ENCODE data around the gene OPCML. TPM values are rescaled to one million over a fixed set of nuclear protein-coding genes. Genes with fewer than 3 reads are reported as not detected.

The OPCML gene
- total RNA-seq, 1 experiment from 2014 or later, result not detected

DNA sequence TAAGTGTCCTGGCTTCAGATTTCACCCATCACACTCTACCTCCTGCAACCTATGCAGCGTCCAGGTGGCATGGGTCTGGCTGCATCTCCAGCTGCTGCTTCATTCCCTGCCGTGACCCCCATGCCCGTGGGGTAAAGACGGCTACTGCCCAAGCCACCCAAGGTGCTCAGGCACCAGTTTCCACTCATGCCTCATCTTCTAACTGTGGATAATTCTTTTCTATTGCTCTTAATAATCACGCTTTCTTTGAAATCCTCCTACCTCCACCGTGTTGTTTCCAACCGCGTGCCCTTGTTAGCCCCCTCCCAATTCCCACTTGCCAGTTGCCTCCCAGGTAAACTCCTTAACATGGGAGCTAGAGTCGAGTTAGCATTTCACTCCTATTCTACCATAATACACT is 738.5 kb downstream of the OPCML start:
- H3K36me3 Mint-ChIP-seq (ENCODE audit: insufficient read depth, unreplicated experiment), result no peaks in the 10 kb centered on the region
- Histone ChIP-seq H3K9me3 (no peaks in the 10 kb centered on the region), H3K27me3 (replicated peaks; ENCODE audit: control insufficient read depth, insufficient read depth, low read length) (no peaks in the 10 kb centered on the region), H3K4me3 (ENCODE audit: low read depth, low read length) (no peak overlapping the region), H3K36me3 (ENCODE audit: control insufficient read depth, insufficient read depth, low read length) (no peaks in the 10 kb centered on the region), H3K4me1 (no peaks in the 10 kb centered on the region)
- BruUV-seq (replicated peaks), result no TSS peak
- no peaks in the 10 kb centered on the region for H3K9me3 Mint-ChIP-seq (ENCODE audit: unreplicated experiment)
- CTCF ChIA-PET, result no interaction called here
- H3K4me1 Mint-ChIP-seq (ENCODE audit: low read depth, unreplicated experiment), result no peaks in the 10 kb centered on the region
- no peak overlapping the region for H3K4me3 Mint-ChIP-seq (ENCODE audit: unreplicated experiment)
- intact Hi-C loops (cut with micrococcal nuclease; ENCODE audit: unreplicated experiment), result no loop called here
- peaks cover 7% of the 10 kb centered on the region for H3K27me3 Mint-ChIP-seq (ENCODE audit: insufficient read depth, unreplicated experiment)
- no peak for DNase-seq
- H3K27ac Mint-ChIP-seq (ENCODE audit: unreplicated experiment), result no peak overlapping the region
- POLR2A ChIA-PET, result no interaction called here
- TF ChIP-seq, protein P1, sequence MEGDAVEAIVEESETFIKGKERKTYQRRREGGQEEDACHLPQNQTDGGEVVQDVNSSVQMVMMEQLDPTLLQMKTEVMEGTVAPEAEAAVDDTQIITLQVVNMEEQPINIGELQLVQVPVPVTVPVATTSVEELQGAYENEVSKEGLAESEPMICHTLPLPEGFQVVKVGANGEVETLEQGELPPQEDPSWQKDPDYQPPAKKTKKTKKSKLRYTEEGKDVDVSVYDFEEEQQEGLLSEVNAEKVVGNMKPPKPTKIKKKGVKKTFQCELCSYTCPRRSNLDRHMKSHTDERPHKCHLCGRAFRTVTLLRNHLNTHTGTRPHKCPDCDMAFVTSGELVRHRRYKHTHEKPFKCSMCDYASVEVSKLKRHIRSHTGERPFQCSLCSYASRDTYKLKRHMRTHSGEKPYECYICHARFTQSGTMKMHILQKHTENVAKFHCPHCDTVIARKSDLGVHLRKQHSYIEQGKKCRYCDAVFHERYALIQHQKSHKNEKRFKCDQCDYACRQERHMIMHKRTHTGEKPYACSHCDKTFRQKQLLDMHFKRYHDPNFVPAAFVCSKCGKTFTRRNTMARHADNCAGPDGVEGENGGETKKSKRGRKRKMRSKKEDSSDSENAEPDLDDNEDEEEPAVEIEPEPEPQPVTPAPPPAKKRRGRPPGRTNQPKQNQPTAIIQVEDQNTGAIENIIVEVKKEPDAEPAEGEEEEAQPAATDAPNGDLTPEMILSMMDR (IDR thresholded peaks at IDR 0.05; ENCODE audit: insufficient read depth in 1 of 2, low read depth in 1 of 2, low read length in 1 of 2, severe bottlenecking in 1 of 2, unreplicated experiment in 1 of 2), result no peak

DNA sequence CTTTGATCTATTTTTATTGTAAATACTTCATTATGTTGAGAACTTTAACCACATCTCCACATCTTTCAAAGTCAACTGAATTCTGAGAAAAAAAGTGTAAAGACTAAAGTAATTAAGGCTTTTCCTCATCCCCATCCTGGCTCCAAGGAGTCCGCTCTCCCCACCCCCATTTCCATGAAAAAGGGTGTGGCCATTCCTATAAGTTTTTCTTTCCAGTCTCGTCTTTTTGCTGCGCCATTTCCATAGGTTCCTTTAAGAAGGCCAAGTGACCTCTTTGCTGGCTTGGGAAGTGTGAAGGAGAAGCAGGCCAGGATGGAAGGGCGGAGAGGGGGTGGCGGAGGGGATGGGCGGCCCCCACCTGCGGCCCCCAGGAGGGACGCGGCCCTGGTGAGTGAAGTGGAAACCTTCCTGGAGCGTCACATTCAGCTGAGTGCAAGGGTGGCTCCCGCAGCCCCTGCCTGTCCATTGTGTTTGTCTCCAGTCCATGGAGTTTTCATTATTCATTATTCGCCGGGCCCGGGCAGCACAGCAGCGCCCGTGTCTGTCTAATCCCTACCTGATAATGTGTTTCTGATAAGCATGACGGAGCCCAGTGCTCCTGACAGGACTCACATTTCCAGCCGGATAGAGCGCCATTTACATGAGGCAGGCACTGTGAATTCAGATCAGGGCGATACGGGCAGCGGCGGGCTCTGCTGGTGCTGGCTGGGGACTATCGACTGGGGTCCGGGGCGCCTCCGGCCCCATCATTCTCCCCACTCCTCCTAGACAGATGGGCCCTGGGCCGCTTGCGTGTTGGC is 739.8 kb downstream of the OPCML start:
- DNase-seq, result no peak
- intact Hi-C loops (cut with micrococcal nuclease; ENCODE audit: unreplicated experiment), result no loop called here
- POLR2A ChIA-PET, result no interaction called here
- Mint-ChIP-seq H3K36me3 (ENCODE audit: insufficient read depth, unreplicated experiment) (no peaks in the 10 kb centered on the region), H3K4me1 (ENCODE audit: low read depth, unreplicated experiment) (no peaks in the 10 kb centered on the region), H3K9me3 (ENCODE audit: unreplicated experiment) (no peaks in the 10 kb centered on the region), H3K4me3 (ENCODE audit: unreplicated experiment) (no peak overlapping the region), H3K27me3 (ENCODE audit: insufficient read depth, unreplicated experiment) (peaks cover 7% of the 10 kb centered on the region), H3K27ac (ENCODE audit: unreplicated experiment) (no peak overlapping the region)
- CTCF ChIA-PET, result no interaction called here
- BruUV-seq (replicated peaks), result no TSS peak
- H3K4me1 ChIP-seq, result no peaks in the 10 kb centered on the region
- no peaks in the 10 kb centered on the region for H3K9me3 ChIP-seq
- TF ChIP-seq, protein P1 (IDR thresholded peaks at IDR 0.05; ENCODE audit: insufficient read depth in 1 of 2, low read depth in 1 of 2, low read length in 1 of 2, severe bottlenecking in 1 of 2, unreplicated experiment in 1 of 2), result no peak
- H3K27me3 ChIP-seq (replicated peaks; ENCODE audit: control insufficient read depth, insufficient read depth, low read length), result no peaks in the 10 kb centered on the region
- H3K4me3 ChIP-seq (ENCODE audit: low read depth, low read length), result no peak overlapping the region
- H3K36me3 ChIP-seq (ENCODE audit: control insufficient read depth, insufficient read depth, low read length), result no peaks in the 10 kb centered on the region

DNA sequence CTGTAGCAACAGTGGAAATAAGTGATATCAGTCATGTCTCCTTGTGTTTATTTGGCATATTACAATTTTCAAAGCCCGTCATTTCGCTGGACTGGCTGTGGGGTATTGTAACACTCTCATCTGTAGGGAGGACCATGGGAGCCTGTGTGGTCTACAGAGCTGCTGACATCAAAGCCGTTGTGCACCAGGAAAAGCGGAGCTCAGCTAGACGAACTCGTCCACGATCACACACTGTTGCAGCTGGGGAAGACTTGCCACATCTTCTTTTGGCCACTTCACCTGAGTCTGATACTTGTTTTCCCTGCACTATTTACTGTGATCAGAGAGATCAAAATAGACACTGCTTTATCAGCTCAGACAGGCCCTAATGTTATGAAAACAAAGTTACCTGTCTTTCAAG is 741.3 kb downstream of the OPCML start:
- no TSS peak for BruUV-seq (replicated peaks)
- Mint-ChIP-seq H3K27me3 (ENCODE audit: insufficient read depth, unreplicated experiment) (peaks cover 9% of the 10 kb centered on the region), H3K27ac (ENCODE audit: unreplicated experiment) (no peak overlapping the region)

More for the DNA sequence above, 741.3 kb downstream of the OPCML start:
- Histone ChIP-seq H3K4me1 (no peaks in the 10 kb centered on the region), H3K27me3 (replicated peaks; ENCODE audit: control insufficient read depth, insufficient read depth, low read length) (no peaks in the 10 kb centered on the region), H3K9me3 (no peaks in the 10 kb centered on the region), H3K36me3 (ENCODE audit: control insufficient read depth, insufficient read depth, low read length) (no peaks in the 10 kb centered on the region), H3K4me3 (ENCODE audit: low read depth, low read length) (no peak overlapping the region)
- intact Hi-C loops (cut with micrococcal nuclease; ENCODE audit: unreplicated experiment), result no loop called here
- Mint-ChIP-seq H3K4me1 (ENCODE audit: low read depth, unreplicated experiment) (no peaks in the 10 kb centered on the region), H3K9me3 (ENCODE audit: unreplicated experiment) (no peaks in the 10 kb centered on the region), H3K4me3 (ENCODE audit: unreplicated experiment) (no peak overlapping the region), H3K36me3 (ENCODE audit: insufficient read depth, unreplicated experiment) (no peaks in the 10 kb centered on the region)
- TF ChIP-seq, protein P1 (IDR thresholded peaks at IDR 0.05; ENCODE audit: insufficient read depth in 1 of 2, low read depth in 1 of 2, low read length in 1 of 2, severe bottlenecking in 1 of 2, unreplicated experiment in 1 of 2), result no peak
- POLR2A ChIA-PET, result no interaction called here
- CTCF ChIA-PET, result no interaction called here
- DNase-seq, result no peak
